Non-pigmented ciliary epithelial cell (primary cell): ENCODE measurements around the gene PTPRM.
"Not testable (repeated sequence)": the region's sequence is repeated elsewhere in the genome, so short reads cannot be mapped to it uniquely, and the experiment has no call there.

Experiments used
- DNase-seq: peaks from one replicate; pipeline ENCODE4 v3.0.0-alpha.2; 2010; ENCODE audit warnings: low read depth

PTPRM gene

GRCh38 chr18:8435376-8435775 is 868.3 kb downstream of the PTPRM start:
- DNase-seq: no peak

GRCh38 chr18:8439055-8439454 is 871.9 kb downstream of the PTPRM start:
- DNase-seq: no peak

DNA sequence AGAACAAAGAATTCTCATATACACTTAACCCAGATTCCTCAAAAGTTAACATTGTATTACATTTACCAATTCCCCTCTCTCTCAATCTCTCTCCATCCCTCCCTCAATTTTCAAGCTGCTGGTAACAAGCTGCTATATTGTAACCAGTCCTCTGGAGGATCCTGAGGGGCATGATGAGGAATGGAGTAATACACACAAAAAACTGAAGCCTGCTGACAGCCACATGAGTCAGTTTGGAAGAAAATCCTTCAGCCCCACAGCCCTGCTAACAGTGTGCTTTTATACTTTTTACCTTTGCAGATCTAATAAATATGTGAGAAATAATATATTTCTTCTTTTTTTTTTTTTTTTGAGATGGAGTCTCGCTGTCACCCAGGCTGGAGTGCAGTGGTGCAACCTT is 876.4 kb downstream of the PTPRM start:
- DNase-seq: no peak

DNA sequence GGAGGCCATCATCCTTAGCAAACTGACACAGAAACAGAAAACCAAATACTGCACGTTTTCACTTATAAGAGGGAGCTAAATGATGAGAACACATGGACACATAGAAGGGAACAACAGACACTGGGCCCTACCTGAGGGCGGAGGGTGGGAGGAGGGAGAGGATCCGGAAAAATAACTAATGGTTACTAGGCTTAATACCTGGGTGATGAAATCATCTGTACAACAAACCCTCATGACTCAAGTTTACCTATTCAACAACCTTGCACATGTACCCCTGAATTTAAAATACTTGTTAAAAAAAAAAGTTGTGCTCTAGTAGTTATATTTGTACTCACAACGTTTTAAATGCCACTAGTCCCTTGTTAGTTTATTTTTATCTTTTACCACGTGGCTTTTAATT is 879.8 kb downstream of the PTPRM start:
- DNase-seq: not testable (repeated sequence)

DNA sequence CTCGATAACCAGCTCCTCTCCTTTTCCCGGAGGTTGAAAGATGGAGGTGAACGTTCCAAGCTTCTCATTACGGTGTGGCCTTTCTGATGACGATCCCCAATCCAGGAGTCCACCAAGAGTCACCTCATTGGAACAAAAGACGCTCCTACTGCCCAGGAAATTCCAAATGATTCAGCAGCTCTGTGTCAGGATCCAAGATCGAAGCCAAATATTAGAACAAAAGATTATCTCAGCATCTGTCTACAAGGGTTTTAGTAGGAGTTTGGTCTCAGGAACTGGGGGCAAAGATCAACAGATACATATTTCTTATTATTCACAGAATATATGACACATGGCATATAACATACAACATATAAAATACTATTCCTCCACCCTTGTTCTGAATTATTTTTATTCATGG is 881.0 kb downstream of the PTPRM start:
- DNase-seq: no peak

DNA sequence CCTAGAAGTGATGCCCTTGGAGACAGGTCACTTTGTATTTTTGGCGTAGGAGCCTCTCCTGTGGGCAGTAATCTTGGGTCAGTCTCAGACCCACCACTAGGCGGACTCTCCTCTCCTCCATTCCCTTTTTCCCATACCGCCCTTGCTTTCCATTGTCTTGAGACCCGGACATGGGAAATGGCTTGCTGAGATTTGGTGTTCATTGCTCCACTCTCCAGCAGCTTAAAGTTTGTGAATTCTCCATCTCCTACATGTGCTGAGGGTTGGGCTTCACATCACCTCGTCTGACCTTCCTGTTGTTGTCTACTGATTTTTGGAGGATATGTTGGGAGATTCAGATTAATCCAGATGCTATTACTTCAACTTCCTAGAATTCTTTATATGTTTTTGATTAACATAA is 882.9 kb downstream of the PTPRM start:
- no peak for DNase-seq

DNA sequence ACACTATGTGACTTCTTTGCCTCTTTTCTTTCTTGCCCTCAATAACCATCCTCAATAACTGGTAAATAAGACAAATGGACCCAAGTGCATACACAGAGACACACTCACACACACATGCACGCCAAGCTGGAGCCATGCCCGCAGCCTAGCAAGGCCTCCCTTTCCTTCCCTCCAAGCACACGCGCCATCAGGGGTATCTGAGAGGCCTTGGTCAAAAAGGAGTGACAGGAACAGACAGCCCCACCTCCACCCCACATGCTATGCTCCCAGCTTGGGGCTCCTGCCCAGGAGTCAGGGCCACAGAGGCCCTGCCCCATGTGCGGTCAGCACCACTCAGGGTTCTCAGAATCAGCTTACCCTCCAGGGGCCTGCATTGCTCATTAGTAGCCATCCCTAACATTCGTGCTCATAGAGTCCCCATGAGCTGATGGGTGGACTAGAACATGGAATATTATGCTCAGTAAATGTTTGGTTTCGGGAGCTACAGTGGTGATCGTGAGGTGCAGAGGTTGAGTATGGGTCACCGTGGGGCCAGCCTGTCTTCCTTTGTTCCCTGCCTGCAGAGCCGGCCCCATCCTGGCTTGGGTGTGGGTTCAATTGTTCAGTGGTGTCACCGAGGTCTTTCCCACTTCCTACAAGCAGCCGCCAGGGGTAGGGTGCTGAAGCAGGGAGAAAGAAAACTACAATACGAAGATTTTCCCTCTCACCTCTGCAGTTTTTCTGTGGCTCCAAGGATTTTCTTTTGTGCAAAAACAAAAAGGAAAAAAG is 884.0 kb downstream of the PTPRM start:
- DNase-seq: no peak

GRCh38 chr18:8453528-8453927 is 886.4 kb downstream of the PTPRM start:
- no peak for DNase-seq

- no peak for DNase-seq
Observed at GRCh38 chr18:8454136-8454535, 887.0 kb downstream of the PTPRM start.

GRCh38 chr18:8455661-8456614 is 888.8 kb downstream of the PTPRM start:
- DNase-seq: no peak
